Measurements from ENCODE around the gene ZNF281. TPM values are rescaled to one million over a fixed set of nuclear protein-coding genes. Genes with fewer than 3 reads are reported as not detected.

ZNF281 gene
- total RNA-seq, 1 experiment from 2014 or later, result 23.3 TPM

DNA sequence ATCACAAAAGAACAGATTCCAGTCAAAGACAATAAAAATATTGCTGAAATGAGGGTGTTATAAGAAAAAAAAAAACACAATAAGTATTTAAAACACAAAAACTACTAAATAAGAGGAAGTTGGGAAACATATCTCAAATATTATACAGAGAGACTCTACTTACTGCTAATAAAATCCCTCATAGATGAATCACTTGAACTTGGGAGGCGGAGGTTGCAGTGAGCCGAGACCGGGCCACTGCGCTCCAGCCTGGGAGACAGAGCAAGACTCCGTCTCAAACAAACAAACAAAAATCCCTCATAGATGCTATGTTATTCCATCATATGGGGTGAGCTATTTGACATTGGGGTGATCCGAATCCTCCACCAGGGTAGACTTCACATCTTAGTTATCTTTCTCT lies 48.0 kb upstream of the ZNF281 start:
- ChIA-PET RAD21 (ENCODE audit: low non-redundant PET in 1 of 2, low total read pairs in 2 of 2, uncharacterized antibody in 2 of 2, unreplicated experiment in 2 of 2) (no interaction called here), CTCF (no interaction called here), POLR2A (no interaction called here)
- DNase-seq (ENCODE audit: low read depth, low spot score) (no peak), ATAC-seq (no peak)
- Histone ChIP-seq H2AFZ (ENCODE audit: low read depth, low read length, poor library complexity, severe bottlenecking) (no peak overlapping the region), H3K9me3 (ENCODE audit: control insufficient read depth in 1 of 2, insufficient read depth in 1 of 2, low read depth in 1 of 2, low read length in 2 of 2) (no peaks in the 10 kb centered on the region), H3K4me3 (replicated peaks in 1 of 2; ENCODE audit: low read depth in 1 of 2, low read length in 2 of 2) (no peak overlapping the region), H3K36me3 (ENCODE audit: control insufficient read depth in 1 of 2, insufficient read depth in 2 of 2, low read length in 2 of 2) (no peaks in the 10 kb centered on the region), H3K9ac (ENCODE audit: low read length) (no peak overlapping the region), H3K4me2 (ENCODE audit: low read length) (no peak overlapping the region), H3K4me1 (ENCODE audit: control insufficient read depth in 1 of 2, insufficient read depth in 2 of 2, low read length in 2 of 2) (no peaks in the 10 kb centered on the region), H3K27me3 (ENCODE audit: insufficient read depth, low read length) (no peaks in the 10 kb centered on the region), H4K20me1 (ENCODE audit: insufficient read depth) (no peaks in the 10 kb centered on the region), H3K9me2 (ENCODE audit: insufficient read depth) (no peaks in the 10 kb centered on the region), H3K27ac (ENCODE audit: low read depth, low read length) (no peak overlapping the region), H3K79me2 (ENCODE audit: insufficient read depth, low read length) (no peaks in the 10 kb centered on the region)
- TF ChIP-seq EZH2 (IDR thresholded peaks at IDR 0.05) (no peak), CBX3 (IDR thresholded peaks at IDR 0.05; ENCODE audit: low read depth) (no peak), ZFX (IDR thresholded peaks at IDR 0.05) (no peak), SRF (IDR thresholded peaks at IDR 0.05; ENCODE audit: low read depth) (no peak), TCF7L2 (IDR thresholded peaks at IDR 0.05; ENCODE audit: borderline replicate concordance, extremely low read depth, insufficient read depth, insufficient read length) (no peak), EZH2phosphoT487 (IDR thresholded peaks at IDR 0.05; ENCODE audit: borderline replicate concordance) (no peak), YY1 (IDR thresholded peaks at IDR 0.05; ENCODE audit: extremely low read depth, insufficient replicate concordance, low read depth, low read length) (no peak), SIN3A (IDR thresholded peaks at IDR 0.05; ENCODE audit: low read depth) (no peak)
- TF ChIP-seq, protein P1, sequence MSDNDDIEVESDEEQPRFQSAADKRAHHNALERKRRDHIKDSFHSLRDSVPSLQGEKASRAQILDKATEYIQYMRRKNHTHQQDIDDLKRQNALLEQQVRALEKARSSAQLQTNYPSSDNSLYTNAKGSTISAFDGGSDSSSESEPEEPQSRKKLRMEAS (IDR thresholded peaks at IDR 0.05), result no peak
- TF ChIP-seq, protein P2, sequence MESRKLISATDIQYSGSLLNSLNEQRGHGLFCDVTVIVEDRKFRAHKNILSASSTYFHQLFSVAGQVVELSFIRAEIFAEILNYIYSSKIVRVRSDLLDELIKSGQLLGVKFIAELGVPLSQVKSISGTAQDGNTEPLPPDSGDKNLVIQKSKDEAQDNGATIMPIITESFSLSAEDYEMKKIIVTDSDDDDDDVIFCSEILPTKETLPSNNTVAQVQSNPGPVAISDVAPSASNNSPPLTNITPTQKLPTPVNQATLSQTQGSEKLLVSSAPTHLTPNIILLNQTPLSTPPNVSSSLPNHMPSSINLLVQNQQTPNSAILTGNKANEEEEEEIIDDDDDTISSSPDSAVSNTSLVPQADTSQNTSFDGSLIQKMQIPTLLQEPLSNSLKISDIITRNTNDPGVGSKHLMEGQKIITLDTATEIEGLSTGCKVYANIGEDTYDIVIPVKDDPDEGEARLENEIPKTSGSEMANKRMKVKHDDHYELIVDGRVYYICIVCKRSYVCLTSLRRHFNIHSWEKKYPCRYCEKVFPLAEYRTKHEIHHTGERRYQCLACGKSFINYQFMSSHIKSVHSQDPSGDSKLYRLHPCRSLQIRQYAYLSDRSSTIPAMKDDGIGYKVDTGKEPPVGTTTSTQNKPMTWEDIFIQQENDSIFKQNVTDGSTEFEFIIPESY (IDR thresholded peaks at IDR 0.05; ENCODE audit: extremely low read depth, insufficient replicate concordance, low read length), result no peak
- TF ChIP-seq, protein P3, sequence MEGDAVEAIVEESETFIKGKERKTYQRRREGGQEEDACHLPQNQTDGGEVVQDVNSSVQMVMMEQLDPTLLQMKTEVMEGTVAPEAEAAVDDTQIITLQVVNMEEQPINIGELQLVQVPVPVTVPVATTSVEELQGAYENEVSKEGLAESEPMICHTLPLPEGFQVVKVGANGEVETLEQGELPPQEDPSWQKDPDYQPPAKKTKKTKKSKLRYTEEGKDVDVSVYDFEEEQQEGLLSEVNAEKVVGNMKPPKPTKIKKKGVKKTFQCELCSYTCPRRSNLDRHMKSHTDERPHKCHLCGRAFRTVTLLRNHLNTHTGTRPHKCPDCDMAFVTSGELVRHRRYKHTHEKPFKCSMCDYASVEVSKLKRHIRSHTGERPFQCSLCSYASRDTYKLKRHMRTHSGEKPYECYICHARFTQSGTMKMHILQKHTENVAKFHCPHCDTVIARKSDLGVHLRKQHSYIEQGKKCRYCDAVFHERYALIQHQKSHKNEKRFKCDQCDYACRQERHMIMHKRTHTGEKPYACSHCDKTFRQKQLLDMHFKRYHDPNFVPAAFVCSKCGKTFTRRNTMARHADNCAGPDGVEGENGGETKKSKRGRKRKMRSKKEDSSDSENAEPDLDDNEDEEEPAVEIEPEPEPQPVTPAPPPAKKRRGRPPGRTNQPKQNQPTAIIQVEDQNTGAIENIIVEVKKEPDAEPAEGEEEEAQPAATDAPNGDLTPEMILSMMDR (IDR thresholded peaks at IDR 0.05 in 2 of 3, conservative IDR thresholded peaks at IDR 0.05 in 1 of 3; ENCODE audit: borderline replicate concordance in 1 of 3, insufficient read depth in 1 of 3, low read depth in 2 of 3, low read length in 2 of 3), result no peak
- intact Hi-C loops (cut with micrococcal nuclease), result no loop called here
- no TSS peak for BruUV-seq (replicated peaks)

Data from HCT116 (cell line).